Vagina (tissue), 2 donors: ENCODE data around the gene APBB1. TPM values are rescaled to one million over a fixed set of nuclear protein-coding genes. Genes with fewer than 3 reads are reported as not detected.

ENCODE experiments used
- DNase-seq, 2 donors: peaks; one replicate each; pipeline ENCODE4 v3.0.0-alpha.2; 2017; ENCODE audit errors: extremely low spot score in 2 of 2
- H3K27ac ChIP-seq: fragments of 200-600 bp; sonication (generic); one replicate; pipeline ENCODE4 v1.5.1; 2019
- H3K27me3 ChIP-seq: fragments of 200-600 bp; sonication (generic); one replicate; pipeline ENCODE4 v1.5.1; 2019
- H3K36me3 ChIP-seq, 2 donors: fragments of 200-600 bp; sonication (generic); one replicate each; pipeline ENCODE4 v1.5.1; 2017 to 2019
- H3K4me1 ChIP-seq: fragments of 200-600 bp; sonication (generic); one replicate; pipeline ENCODE4 v1.5.1; 2019
- H3K4me3 ChIP-seq, 2 donors: fragments of 200-600 bp; sonication (generic); 1 replicate in 1 of 2; 2 replicates in 1 of 2; pipeline ENCODE4 v1.5.1; 2016 to 2019
- H3K9me3 ChIP-seq: fragments of 200-600 bp; sonication (generic); one replicate; pipeline ENCODE4 v1.5.1; 2019
- CTCF ChIP-seq, 3 experiments: fragments of 450-650 bp in 2 of 3; fragments of 200-600 bp in 1 of 3; sonication (generic) in 1 of 3; IDR thresholded peaks; one replicate each; pipeline ENCODE4 v1.5.1; 2017 to 2019; ENCODE audit warnings: antibody characterized with exemption in 3 of 3, mild to moderate bottlenecking in 2 of 3, moderate library complexity in 2 of 3
- POLR2A ChIP-seq, 2 donors: fragments of 450-650 bp; IDR thresholded peaks; one replicate each; pipeline ENCODE4 v1.6.1; 2017; ENCODE audit warnings: antibody characterized with exemption in 2 of 2, mild to moderate bottlenecking in 2 of 2, moderate library complexity in 2 of 2
- POLR2AphosphoS5 ChIP-seq, 2 donors: sonication (generic); formaldehyde crosslinking; IDR thresholded peaks; one replicate each; pipeline ENCODE4 v1.9.0; 2017; ENCODE audit warnings: antibody characterized with exemption in 2 of 2, mild to moderate bottlenecking in 2 of 2, low read depth in 1 of 2; ENCODE audit not compliant: insufficient read depth in 1 of 2
- intact Hi-C: fragments of 100-400 bp; cut with DNase I; formaldehyde crosslinking; loops from one replicate; pipeline ENCODE4 v1.15.1; 2023
- total RNA-seq: library from RNA; depleted of rRNA; stranded (reverse); fragments of >200 nt; gene quantifications from one replicate; pipeline ENCODE4 v1.2.3, GENCODE V29; 2016

APBB1 gene
- total RNA-seq, 1 donor from 2014 or later, result 59.7 TPM

- no peak for TF ChIP-seq CTCF (IDR thresholded peaks at IDR 0.05)
- no peak for TF ChIP-seq POLR2A (IDR thresholded peaks at IDR 0.05)
- TF ChIP-seq POLR2AphosphoS5 (IDR thresholded peaks at IDR 0.05; ENCODE audit: insufficient read depth in 1 of 2, low read depth in 1 of 2), result no peak
- Histone ChIP-seq H3K27me3 (no peaks in the 10 kb centered on the region), H3K9me3 (no peaks in the 10 kb centered on the region), H3K36me3 (no peaks in the 10 kb centered on the region), H3K4me3 (no peak overlapping the region), H3K27ac (no peak overlapping the region), H3K4me1 (no peaks in the 10 kb centered on the region)
- intact Hi-C loops, result no loop called here
- DNase-seq, result no peak
Observed at GRCh38 chr11:6377902-6378639, 40.8 kb downstream of the APBB1 start.

GRCh38 chr11:6371825-6372224 is 47.1 kb downstream of the APBB1 start:
- no peak for DNase-seq
- intact Hi-C loops, result no loop called here

GRCh38 chr11:6365659-6366058 is 53.2 kb downstream of the APBB1 start:
- H3K36me3 ChIP-seq, result no peaks in the 10 kb centered on the region
- H3K4me3 ChIP-seq, result no peak overlapping the region
- TF ChIP-seq POLR2A (IDR thresholded peaks at IDR 0.05), result no peak
- no peak for TF ChIP-seq CTCF (IDR thresholded peaks at IDR 0.05)
- TF ChIP-seq POLR2AphosphoS5 (IDR thresholded peaks at IDR 0.05; ENCODE audit: insufficient read depth in 1 of 2, low read depth in 1 of 2), result no peak
- no peak overlapping the region for H3K27ac ChIP-seq
- intact Hi-C loops, result no loop called here
- H3K27me3 ChIP-seq, result no peaks in the 10 kb centered on the region
- no peaks in the 10 kb centered on the region for H3K4me1 ChIP-seq
- no peak for DNase-seq
- H3K9me3 ChIP-seq, result no peaks in the 10 kb centered on the region

More at GRCh38 chr11:6371825-6372224, 47.1 kb downstream of the APBB1 start:
- TF ChIP-seq POLR2A (IDR thresholded peaks at IDR 0.05), result no peak
- TF ChIP-seq POLR2AphosphoS5 (IDR thresholded peaks at IDR 0.05; ENCODE audit: insufficient read depth in 1 of 2, low read depth in 1 of 2), result no peak
- no peak for TF ChIP-seq CTCF (IDR thresholded peaks at IDR 0.05)
- no peaks in the 10 kb centered on the region for H3K4me1 ChIP-seq
- H3K27ac ChIP-seq, result no peak overlapping the region
- H3K36me3 ChIP-seq, result no peaks in the 10 kb centered on the region
- H3K27me3 ChIP-seq, result no peaks in the 10 kb centered on the region
- no peaks in the 10 kb centered on the region for H3K9me3 ChIP-seq
- no peak overlapping the region for H3K4me3 ChIP-seq

- Histone ChIP-seq H3K4me3 (no peak overlapping the region), H3K4me1 (peaks cover under 1% of the 10 kb centered on the region), H3K9me3 (no peaks in the 10 kb centered on the region), H3K27ac (no peak overlapping the region), H3K27me3 (no peaks in the 10 kb centered on the region), H3K36me3 (no peaks in the 10 kb centered on the region)
- DNase-seq, result no peak
- intact Hi-C loops, result loop anchor here (5.0 kb wide), 1 partner anchor 341 kb away; no protein-coding TSS in a partner anchor
- TF ChIP-seq POLR2AphosphoS5 (IDR thresholded peaks at IDR 0.05; ENCODE audit: insufficient read depth in 1 of 2, low read depth in 1 of 2) (peak in 1 of 2 donors; percentile 19), CTCF (IDR thresholded peaks at IDR 0.05) (peak; percentile 47 to 72 (median 55)), POLR2A (IDR thresholded peaks at IDR 0.05) (no peak)
Observed at GRCh38 chr11:6362873-6363678, 55.8 kb downstream of the APBB1 start.
